HUES6 (cell line): ENCODE data around the gene GRID1.

Experiments
- H3K27ac ChIP-seq: 2 replicates; pipeline ENCODE4 v1.7.0; 2013; ENCODE audit warnings: low read depth, mild to moderate bottlenecking, low read length, inconsistent platforms
- H3K27me3 ChIP-seq: 2 replicates; pipeline ENCODE4 v1.6.1; 2013; ENCODE audit warnings: low read length; ENCODE audit not compliant: control insufficient read depth, insufficient read depth
- H3K36me3 ChIP-seq: 2 replicates; pipeline ENCODE4 v1.6.1; 2013; ENCODE audit warnings: low read length; ENCODE audit not compliant: control insufficient read depth, insufficient read depth
- H3K4me1 ChIP-seq: 2 replicates; pipeline ENCODE4 v1.6.1; 2013; ENCODE audit warnings: low read length; ENCODE audit not compliant: control insufficient read depth, insufficient read depth
- H3K4me3 ChIP-seq: 2 replicates; pipeline ENCODE4 v1.5.1; 2013; ENCODE audit warnings: low read depth, low read length
- H3K9ac ChIP-seq: one replicate; pipeline ENCODE4 v1.6.1; 2013; ENCODE audit warnings: mild to moderate bottlenecking, low read length
- H3K9me3 ChIP-seq: 2 replicates; pipeline ENCODE4 v1.6.1; 2013; ENCODE audit warnings: low read depth, low read length; ENCODE audit not compliant: control insufficient read depth, insufficient read depth

The GRID1 gene

DNA sequence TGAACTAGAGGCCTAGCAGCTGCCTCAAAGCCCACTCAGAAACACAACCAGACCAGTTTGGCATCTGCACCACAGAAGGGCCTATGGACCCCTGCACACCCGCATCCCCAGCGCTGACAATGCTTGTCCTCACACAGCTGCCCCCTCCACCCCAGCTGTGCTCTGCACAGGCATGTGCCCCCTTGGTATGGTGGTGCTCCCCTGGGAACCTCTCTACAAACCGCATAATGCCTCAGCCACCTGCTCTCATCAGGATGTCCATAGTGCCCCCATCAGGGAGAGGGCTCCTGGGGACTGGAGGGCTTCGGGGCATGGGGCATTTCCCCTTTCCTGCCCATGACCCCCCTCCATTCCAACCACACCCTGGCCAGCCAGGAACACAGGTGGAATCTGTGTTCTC is 347.5 kb downstream of the GRID1 start:
- no peak overlapping the region for H3K9ac ChIP-seq
- no peak overlapping the region for H3K4me3 ChIP-seq
- no peak overlapping the region for H3K27ac ChIP-seq
- H3K4me1 ChIP-seq, result peaks cover 5% of the 10 kb centered on the region; the same call in 1 of the 2 replicates
- no peaks in the 10 kb centered on the region for H3K36me3 ChIP-seq
- H3K9me3 ChIP-seq, result no peaks in the 10 kb centered on the region
- no peaks in the 10 kb centered on the region for H3K27me3 ChIP-seq

GRCh38 chr10:86018735-86019058 is 347.9 kb downstream of the GRID1 start:
- Histone ChIP-seq H3K9me3 (no peaks in the 10 kb centered on the region), H3K36me3 (no peaks in the 10 kb centered on the region), H3K27ac (no peak overlapping the region), H3K27me3 (no peaks in the 10 kb centered on the region), H3K4me3 (no peak overlapping the region), H3K9ac (no peak overlapping the region), H3K4me1 (peaks cover 3% of the 10 kb centered on the region; the same call in 1 of the 2 replicates)

DNA sequence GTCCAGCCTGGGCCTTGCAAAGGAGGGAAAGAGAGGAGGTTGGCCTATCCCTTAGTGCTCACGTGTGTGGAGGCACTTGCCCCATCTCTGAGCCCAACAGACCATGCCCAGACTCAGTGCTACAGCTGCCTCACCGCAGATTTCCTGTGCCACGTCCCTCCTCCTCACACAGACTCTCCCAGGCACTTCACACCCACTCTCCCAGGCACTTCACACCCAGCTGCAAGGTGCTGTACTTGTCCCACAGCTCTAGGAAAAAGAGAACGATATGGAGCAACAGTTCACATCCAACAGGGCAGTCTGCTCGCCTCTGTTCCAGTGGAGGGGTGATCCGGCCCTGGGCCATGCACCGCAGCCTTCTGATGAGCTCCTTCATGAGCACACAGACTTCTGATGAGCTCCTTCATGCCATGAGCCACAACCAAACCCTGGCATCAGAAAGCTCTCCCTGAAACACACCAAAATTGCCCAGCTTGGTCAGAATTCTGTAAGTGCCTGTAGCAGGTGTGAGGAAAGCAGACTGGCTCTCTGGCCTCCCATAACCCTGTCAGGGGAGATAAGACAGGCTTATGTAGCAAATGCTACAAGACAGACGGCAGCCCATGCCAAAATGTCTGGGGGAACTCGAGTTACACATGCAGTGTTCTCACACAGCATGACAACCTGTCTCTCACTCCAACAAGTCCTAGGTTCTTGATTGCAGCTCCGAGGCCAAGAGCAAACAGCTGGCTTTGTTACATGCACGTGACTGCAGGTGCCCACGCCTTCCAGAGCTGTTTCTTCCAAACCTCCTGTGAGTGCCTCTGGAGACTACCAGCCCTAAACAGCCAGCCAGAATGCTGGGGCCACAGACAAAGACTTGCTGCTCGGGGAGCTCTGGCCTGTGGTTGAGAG is 348.5 kb downstream of the GRID1 start:
- no peaks in the 10 kb centered on the region; the same call in 1 of the 2 replicates for H3K4me1 ChIP-seq
- no peaks in the 10 kb centered on the region for H3K36me3 ChIP-seq
- H3K27me3 ChIP-seq, result no peaks in the 10 kb centered on the region
- H3K27ac ChIP-seq, result no peak overlapping the region
- H3K9me3 ChIP-seq, result no peaks in the 10 kb centered on the region
- H3K4me3 ChIP-seq, result no peak overlapping the region
- H3K9ac ChIP-seq, result no peak overlapping the region

- H3K27me3 ChIP-seq, result no peaks in the 10 kb centered on the region
- H3K9me3 ChIP-seq, result no peaks in the 10 kb centered on the region
These were observed 353.0 kb downstream of the GRID1 start for GRCh38 chr10:86013568-86013967.

DNA sequence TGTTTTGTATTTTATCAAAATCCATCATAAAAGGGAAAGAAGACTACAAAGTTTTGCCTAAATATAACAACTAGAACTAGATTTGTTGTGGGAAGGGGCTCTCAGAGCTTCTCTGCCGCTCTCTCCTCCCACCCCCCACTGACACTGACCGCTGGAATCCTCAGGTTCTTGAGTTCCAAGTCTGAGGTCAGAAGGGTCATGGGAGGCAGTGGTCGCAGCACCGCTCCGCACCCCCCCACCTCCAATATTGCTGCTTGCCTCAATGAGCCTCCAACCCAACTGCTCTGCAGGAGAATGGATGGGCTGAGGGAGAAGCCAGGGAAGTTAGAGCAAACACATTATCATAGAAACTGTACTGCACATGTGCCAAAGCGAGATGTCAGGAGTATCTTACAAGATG is 359.4 kb downstream of the GRID1 start:
- no peak overlapping the region for H3K27ac ChIP-seq

More at GRCh38 chr10:86013568-86013967, 353.0 kb downstream of the GRID1 start:
- H3K4me1 ChIP-seq, result no peaks in the 10 kb centered on the region; the same call in 1 of the 2 replicates
- no peaks in the 10 kb centered on the region for H3K36me3 ChIP-seq
- H3K4me3 ChIP-seq, result no peak overlapping the region
- H3K27ac ChIP-seq, result no peak overlapping the region
- no peak overlapping the region for H3K9ac ChIP-seq

DNA sequence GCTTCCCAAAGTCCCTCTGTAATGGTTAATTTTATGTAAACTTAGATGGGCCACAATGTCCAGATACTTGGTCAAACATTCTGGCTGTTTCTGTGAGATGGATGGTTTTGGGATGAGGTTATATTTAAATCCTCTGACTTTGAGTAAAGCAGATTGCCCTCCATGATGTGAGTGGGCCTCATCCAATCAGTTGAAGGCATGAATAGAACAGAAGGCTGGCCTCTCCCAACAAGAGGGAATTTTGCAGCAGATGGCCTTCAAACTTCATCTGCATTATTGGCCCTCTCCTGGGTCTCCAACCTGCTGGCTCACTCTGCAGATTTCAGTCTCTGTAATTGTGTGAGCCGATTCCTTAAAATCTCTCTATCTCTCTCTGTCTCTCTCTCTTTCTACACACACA is 362.3 kb downstream of the GRID1 start:
- Histone ChIP-seq H3K27ac (no peak overlapping the region), H3K27me3 (no peaks in the 10 kb centered on the region), H3K4me3 (no peak overlapping the region), H3K4me1 (no peaks in the 10 kb centered on the region), H3K9ac (no peak overlapping the region), H3K9me3 (no peaks in the 10 kb centered on the region), H3K36me3 (no peaks in the 10 kb centered on the region)

More for the DNA sequence above, 359.4 kb downstream of the GRID1 start:
- Histone ChIP-seq H3K27me3 (no peaks in the 10 kb centered on the region), H3K9ac (no peak overlapping the region), H3K4me1 (no peaks in the 10 kb centered on the region), H3K9me3 (no peaks in the 10 kb centered on the region), H3K4me3 (no peak overlapping the region), H3K36me3 (no peaks in the 10 kb centered on the region)

DNA sequence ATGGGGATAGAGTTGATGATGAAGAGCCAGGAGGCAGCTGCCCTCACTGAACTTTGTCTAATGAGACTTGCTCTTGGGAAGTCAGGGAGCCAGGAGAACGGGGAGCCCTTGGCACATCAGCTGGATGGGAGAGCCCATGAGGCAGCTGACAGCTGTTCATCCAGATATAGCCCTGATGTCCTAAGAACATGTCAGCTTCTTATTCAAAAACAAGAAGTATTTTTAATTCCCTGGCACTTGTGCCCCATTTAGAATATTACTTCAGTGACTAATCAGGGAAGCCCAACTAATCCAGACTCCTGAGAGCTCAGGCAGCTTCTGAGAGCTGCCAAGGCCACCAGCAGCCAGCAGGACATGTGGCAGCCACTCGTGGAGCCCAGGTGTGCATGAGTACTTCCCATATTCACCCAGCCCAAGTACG is 363.4 kb downstream of the GRID1 start:
- Histone ChIP-seq H3K9ac (no peak overlapping the region), H3K4me1 (no peaks in the 10 kb centered on the region), H3K4me3 (no peak overlapping the region), H3K36me3 (no peaks in the 10 kb centered on the region), H3K27me3 (no peaks in the 10 kb centered on the region), H3K27ac (no peak overlapping the region), H3K9me3 (no peaks in the 10 kb centered on the region)

GRCh38 chr10:86001521-86001920 is 365.1 kb downstream of the GRID1 start:
- no peaks in the 10 kb centered on the region for H3K9me3 ChIP-seq
- no peak overlapping the region for H3K27ac ChIP-seq
- no peak overlapping the region for H3K9ac ChIP-seq
- H3K4me3 ChIP-seq, result no peak overlapping the region
- H3K36me3 ChIP-seq, result no peaks in the 10 kb centered on the region
- no peaks in the 10 kb centered on the region for H3K27me3 ChIP-seq
- no peaks in the 10 kb centered on the region for H3K4me1 ChIP-seq

DNA sequence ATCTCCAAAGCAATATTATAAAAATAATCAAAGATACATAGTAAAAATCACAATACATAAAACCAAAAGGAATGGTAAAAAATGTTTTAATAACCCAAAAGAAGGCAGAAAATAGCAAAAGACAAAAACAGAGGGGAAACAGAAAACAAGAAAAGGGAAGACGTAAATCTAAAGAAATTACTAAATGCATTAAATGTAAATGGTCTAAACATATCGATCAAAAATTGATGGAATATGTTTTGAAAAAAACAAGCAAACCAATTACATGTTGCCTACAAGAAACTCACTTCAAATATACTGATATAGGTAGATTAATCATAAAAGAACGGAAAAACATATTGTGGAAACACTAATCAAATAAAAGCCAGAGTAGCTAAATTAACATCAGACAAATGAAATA is 369.1 kb downstream of the GRID1 start:
- Histone ChIP-seq H3K9ac (no peak overlapping the region), H3K9me3 (no peaks in the 10 kb centered on the region), H3K4me1 (no peaks in the 10 kb centered on the region), H3K36me3 (no peaks in the 10 kb centered on the region), H3K27me3 (no peaks in the 10 kb centered on the region), H3K4me3 (no peak overlapping the region), H3K27ac (no peak overlapping the region)

- H3K4me1 ChIP-seq, result no peaks in the 10 kb centered on the region
- no peak overlapping the region for H3K4me3 ChIP-seq
- no peak overlapping the region for H3K27ac ChIP-seq
- H3K9ac ChIP-seq, result no peak overlapping the region
- 0 out of 2 replicates have a peak, but pooled peaks cover 2% of the 10 kb centered on the region for H3K27me3 ChIP-seq
- H3K36me3 ChIP-seq, result no peaks in the 10 kb centered on the region
- H3K9me3 ChIP-seq, result no peaks in the 10 kb centered on the region
These were observed 370.8 kb downstream of the GRID1 start for GRCh38 chr10:85995791-85996190.

DNA sequence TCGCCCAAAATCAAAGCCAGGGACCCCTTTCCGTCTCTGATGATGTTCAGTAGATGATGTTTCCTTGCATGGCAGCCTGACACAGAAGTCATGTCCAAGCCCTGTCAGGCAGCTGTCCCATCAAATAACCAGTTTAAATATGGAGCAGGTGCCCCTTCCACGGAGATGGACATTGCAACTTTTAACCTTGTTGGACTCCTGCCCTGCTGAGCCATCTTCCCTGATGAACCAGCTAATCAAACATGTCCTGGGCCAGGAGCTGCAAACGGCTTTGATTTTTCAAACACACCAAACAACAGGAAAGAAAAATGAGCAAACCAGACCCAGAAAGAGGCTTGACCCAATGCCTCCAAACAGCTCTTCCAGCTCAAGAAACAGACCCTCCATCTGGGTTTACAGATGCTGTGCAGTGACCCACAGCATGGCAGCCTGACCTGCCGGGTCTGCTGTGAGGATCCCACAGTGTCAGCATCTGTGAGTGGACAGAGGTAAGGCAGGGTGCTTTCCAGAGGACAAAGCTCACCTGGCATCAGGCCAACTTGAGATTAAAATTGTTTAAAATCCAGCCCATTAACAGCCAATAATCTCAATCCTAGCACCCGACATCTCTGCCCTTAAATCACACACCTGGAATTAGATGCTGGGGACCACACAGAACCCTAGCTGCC is 372.6 kb downstream of the GRID1 start:
- Histone ChIP-seq H3K9me3 (no peaks in the 10 kb centered on the region), H3K4me3 (no peak overlapping the region), H3K4me1 (no peaks in the 10 kb centered on the region), H3K36me3 (no peaks in the 10 kb centered on the region), H3K27ac (no peak overlapping the region), H3K9ac (no peak overlapping the region), H3K27me3 (0 out of 2 replicates have a peak, but pooled peaks cover 2% of the 10 kb centered on the region)
